MCF 10A (cell line): ENCODE results near the gene ARL4C. TPM values are rescaled to one million over a fixed set of nuclear protein-coding genes. Genes with fewer than 3 reads are reported as not detected.

Source experiments
- Bru-seq: library from RNA; stranded (reverse); fragments of 400-500 nt; gene quantifications from one replicate; lab custom pipeline; 2021; lab: Mats Ljungman, UMichigan
- BruChase-seq, 2 experiments: library from RNA; stranded (reverse); fragments of 400-500 nt; gene quantifications; one replicate each; lab custom pipeline; 2021; lab: Mats Ljungman, UMichigan
- BruUV-seq: library from RNA; stranded (reverse); fragments of 400-500 nt; replicated peaks from 2 replicates; lab custom pipeline; 2021; lab: Mats Ljungman, UMichigan
- CTCF ChIA-PET: fragments of 300-600 bp; sonication (Branson Sonifier 250); formaldehyde crosslinking; extraction: SDS; loops from one replicate; lab custom pipeline; 2021; ENCODE audit warnings: antibody characterized with exemption, inconsistent platforms; lab: Yijun Ruan, JAX
- POLR2A ChIA-PET: fragments of 300-600, 350-650 bp; sonication (Branson Sonifier 250); formaldehyde crosslinking; extraction: SDS; loops from one replicate; lab custom pipeline; 2020; ENCODE audit warnings: antibody characterized with exemption, inconsistent platforms; lab: Yijun Ruan, JAX
- DNase-seq: peaks from one replicate; pipeline ENCODE4 v3.0.0-alpha.2; 2018; ENCODE audit not compliant: unreplicated experiment
- H3K27ac Mint-ChIP-seq: one replicate; pipeline ENCODE4 v1.8.0; 2022; ENCODE audit warnings: mild to moderate bottlenecking, low read depth, mixed read lengths; ENCODE audit not compliant: unreplicated experiment
- H3K27me3 Mint-ChIP-seq: one replicate; pipeline ENCODE4 v1.8.0; 2022; ENCODE audit warnings: mixed read lengths; ENCODE audit not compliant: insufficient read depth, unreplicated experiment
- H3K36me3 Mint-ChIP-seq: one replicate; pipeline ENCODE4 v1.8.0; 2022; ENCODE audit warnings: mild to moderate bottlenecking, moderate library complexity, mixed read lengths; ENCODE audit not compliant: insufficient read depth, unreplicated experiment
- H3K4me1 Mint-ChIP-seq: one replicate; pipeline ENCODE4 v1.8.0; 2022; ENCODE audit warnings: mixed read lengths; ENCODE audit not compliant: insufficient read depth, unreplicated experiment
- H3K4me3 Mint-ChIP-seq: one replicate; pipeline ENCODE4 v1.8.0; 2022; ENCODE audit warnings: mild to moderate bottlenecking, moderate library complexity, mixed read lengths; ENCODE audit not compliant: unreplicated experiment
- H3K9me3 Mint-ChIP-seq: one replicate; pipeline ENCODE4 v1.8.0; 2022; ENCODE audit warnings: mixed read lengths; ENCODE audit not compliant: unreplicated experiment
- intact Hi-C: fragments of 100-400 bp; cut with micrococcal nuclease; formaldehyde crosslinking; loops from 2 replicates; pipeline ENCODE4 v1.14.1; 2022
- long read RNA-seq: library from polyadenylated mRNA; stranded (forward); transcript quantifications from one replicate; pipeline ENCODE4 v2.0.0, GENCODE V29; 2022
- total RNA-seq: library from RNA; stranded (reverse); gene quantifications from 2 replicates; pipeline ENCODE4 v1.2.3, GENCODE V29; 2022
- TF ChIP-seq, protein P1 (sequence below): fragments of 200-600 bp; IDR thresholded peaks from one replicate; pipeline ENCODE4 v1.8.0; 2022; ENCODE audit warnings: antibody characterized with exemption, mild to moderate bottlenecking; ENCODE audit not compliant: unreplicated experiment

The ARL4C gene, protein sequence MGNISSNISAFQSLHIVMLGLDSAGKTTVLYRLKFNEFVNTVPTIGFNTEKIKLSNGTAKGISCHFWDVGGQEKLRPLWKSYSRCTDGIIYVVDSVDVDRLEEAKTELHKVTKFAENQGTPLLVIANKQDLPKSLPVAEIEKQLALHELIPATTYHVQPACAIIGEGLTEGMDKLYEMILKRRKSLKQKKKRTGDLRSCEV
- total RNA-seq (3.5 and 6.4 TPM in 2 replicates), Bru-seq, nascent RNA (percentile 64 among the genes with signal in this experiment), BruChase-seq, experiment 1, labeled RNA remaining after a 6-hour chase (percentile 61 among the genes with signal in this experiment), BruChase-seq, experiment 2, labeled RNA remaining after a 2-hour chase (percentile 88 among the genes with signal in this experiment)
- long read RNA-seq, full-length matches to known transcripts, result 17 of 18 reads
- long read RNA-seq, partial matches to known transcripts, result 0 of 18 reads
- long read RNA-seq, other reads (novel, unspliced or antisense), result 1 of 18 reads

DNA sequence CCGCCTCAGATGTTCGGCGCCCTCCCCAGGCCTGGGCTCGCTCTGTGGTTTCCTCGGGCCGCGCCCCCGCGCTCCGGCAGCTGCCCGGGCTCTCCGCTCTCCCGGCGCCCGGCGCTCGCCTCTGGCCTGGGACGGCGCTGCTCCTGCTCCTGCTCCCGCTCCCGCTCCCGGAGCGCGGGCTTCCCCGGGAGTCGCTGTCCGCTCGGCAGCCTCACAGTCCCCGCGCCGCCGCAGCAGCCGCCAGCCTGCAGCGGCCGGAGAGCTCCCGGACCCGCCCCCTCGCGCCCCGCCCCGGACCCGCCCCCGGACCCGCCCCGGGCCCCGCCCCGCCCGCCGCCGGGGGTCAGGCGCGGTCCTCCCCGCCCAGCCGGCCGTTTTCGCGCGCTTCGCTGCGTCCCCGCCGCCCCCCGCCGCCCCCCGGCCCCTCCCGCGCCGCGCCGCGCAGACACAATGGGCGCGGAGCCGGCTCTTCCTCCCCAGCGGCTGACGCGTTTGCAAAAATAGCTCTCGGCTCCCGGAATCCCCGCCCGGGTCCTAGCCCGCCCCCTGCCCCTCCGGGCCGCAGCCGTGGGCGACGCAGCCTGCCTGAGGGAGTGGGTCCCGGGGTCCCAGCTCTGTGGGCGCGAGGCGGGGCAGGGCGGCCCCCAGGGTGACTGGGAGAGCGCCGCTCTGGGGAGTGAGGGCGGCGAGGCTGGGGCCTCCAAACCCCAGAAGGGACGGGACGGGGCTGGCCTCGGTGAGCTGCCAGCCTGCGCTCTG, at the start of gene ARL4C:
Gene ARL4C, minus strand, starts transcription at position 247 of the 759 bp plus-strand sequence. CDS start 495 bp downstream, outside the sequence.
- peaks cover 29% of the 10 kb centered on the region for H3K4me1 Mint-ChIP-seq
- H3K27ac Mint-ChIP-seq, result peak within 1 kb of the TSS; percentile 55
- TF ChIP-seq, protein P1, sequence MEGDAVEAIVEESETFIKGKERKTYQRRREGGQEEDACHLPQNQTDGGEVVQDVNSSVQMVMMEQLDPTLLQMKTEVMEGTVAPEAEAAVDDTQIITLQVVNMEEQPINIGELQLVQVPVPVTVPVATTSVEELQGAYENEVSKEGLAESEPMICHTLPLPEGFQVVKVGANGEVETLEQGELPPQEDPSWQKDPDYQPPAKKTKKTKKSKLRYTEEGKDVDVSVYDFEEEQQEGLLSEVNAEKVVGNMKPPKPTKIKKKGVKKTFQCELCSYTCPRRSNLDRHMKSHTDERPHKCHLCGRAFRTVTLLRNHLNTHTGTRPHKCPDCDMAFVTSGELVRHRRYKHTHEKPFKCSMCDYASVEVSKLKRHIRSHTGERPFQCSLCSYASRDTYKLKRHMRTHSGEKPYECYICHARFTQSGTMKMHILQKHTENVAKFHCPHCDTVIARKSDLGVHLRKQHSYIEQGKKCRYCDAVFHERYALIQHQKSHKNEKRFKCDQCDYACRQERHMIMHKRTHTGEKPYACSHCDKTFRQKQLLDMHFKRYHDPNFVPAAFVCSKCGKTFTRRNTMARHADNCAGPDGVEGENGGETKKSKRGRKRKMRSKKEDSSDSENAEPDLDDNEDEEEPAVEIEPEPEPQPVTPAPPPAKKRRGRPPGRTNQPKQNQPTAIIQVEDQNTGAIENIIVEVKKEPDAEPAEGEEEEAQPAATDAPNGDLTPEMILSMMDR, result no peak
- BruUV-seq, result no TSS peak
- H3K4me3 Mint-ChIP-seq, result peak within 1 kb of the TSS; percentile 78
- ChIA-PET POLR2A (interaction anchor here (0.6 to 4.3 kb wide), 16 partner anchors 51 to 405 kb away, joined by 3 to 26 read pairs (median 5); no protein-coding TSS in a partner anchor), CTCF (interaction anchor here (0.5 to 4.0 kb wide), 11 partner anchors 42 to 805 kb away, joined by 3 to 25 read pairs (median 3); no protein-coding TSS in a partner anchor)
- DNase-seq, result peak; percentile 65
- no peaks in the 10 kb centered on the region for H3K27me3 Mint-ChIP-seq
- H3K9me3 Mint-ChIP-seq, result no peaks in the 10 kb centered on the region
- H3K36me3 Mint-ChIP-seq, result no peaks in the 10 kb centered on the region
- intact Hi-C loops, result loop anchor here (1.0 to 5.0 kb wide), 2 partner anchors 190 to 362 kb away; no protein-coding TSS in a partner anchor

GRCh38 chr2:234544659-234545611, 48.1 kb upstream of the ARL4C start:
- DNase-seq, result peak; percentile 68
- Mint-ChIP-seq H3K4me1 (no peaks in the 10 kb centered on the region), H3K9me3 (no peaks in the 10 kb centered on the region), H3K4me3 (no peak overlapping the region), H3K36me3 (no peaks in the 10 kb centered on the region), H3K27me3 (no peaks in the 10 kb centered on the region), H3K27ac (no peak overlapping the region)
- ChIA-PET POLR2A (interaction anchor here (0.6 to 1.6 kb wide), 5 partner anchors 167 to 554 kb away, joined by 3 to 4 read pairs (median 4); no protein-coding TSS in a partner anchor), CTCF (interaction anchor here (0.6 to 3.7 kb wide), 78 partner anchors 9 to 1201 kb away, joined by 3 to 34 read pairs (median 4); partner anchors contain the start of gene ARL4C)
- TF ChIP-seq, protein P1, result peak; percentile 87
- intact Hi-C loops, result loop anchor here (1.0 to 2.0 kb wide), 3 partner anchors 44 to 569 kb away; no protein-coding TSS in a partner anchor
- no TSS peak for BruUV-seq

GRCh38 chr2:234542742-234543141, 45.9 kb upstream of the ARL4C start:
- POLR2A ChIA-PET, result no interaction called here
- no TSS peak for BruUV-seq
- Mint-ChIP-seq H3K4me1 (no peaks in the 10 kb centered on the region), H3K4me3 (no peak overlapping the region), H3K36me3 (no peaks in the 10 kb centered on the region), H3K27ac (no peak overlapping the region), H3K27me3 (no peaks in the 10 kb centered on the region), H3K9me3 (no peaks in the 10 kb centered on the region)
- TF ChIP-seq, protein P1, result no peak
- no peak for DNase-seq
- intact Hi-C loops, result no loop called here
- CTCF ChIA-PET, result interaction anchor here (0.7 to 3.7 kb wide), 5 partner anchors 42 to 574 kb away, joined by 3 to 34 read pairs (median 4); no protein-coding TSS in a partner anchor
